ENCODE data around the gene MAP3K15. TPM values are rescaled to one million over a fixed set of nuclear protein-coding genes. Genes with fewer than 3 reads are reported as not detected.

MAP3K15 gene
- total RNA-seq, 1 donor, result under 0.01 TPM

GRCh38 chrX:19556202-19556601, 40.9 kb upstream of the MAP3K15 start:
- H3K4me3 ChIP-seq (ENCODE audit: low read depth, low read length), result no peak overlapping the region
- DNase-seq (ENCODE audit: low read depth), result no peak
- no peak for TF ChIP-seq CTCF (IDR thresholded peaks at IDR 0.05; ENCODE audit: insufficient read depth, low read depth, low read length)

GRCh38 chrX:19555683-19556082, 40.4 kb upstream of the MAP3K15 start:
- no peak for DNase-seq (ENCODE audit: low read depth)
- no peak for TF ChIP-seq CTCF (IDR thresholded peaks at IDR 0.05; ENCODE audit: insufficient read depth, low read depth, low read length)
- H3K4me3 ChIP-seq (ENCODE audit: low read depth, low read length), result no peak overlapping the region

GRCh38 chrX:19555236-19555635, 39.9 kb upstream of the MAP3K15 start:
- H3K4me3 ChIP-seq (ENCODE audit: low read depth, low read length), result no peak overlapping the region
- TF ChIP-seq CTCF (IDR thresholded peaks at IDR 0.05; ENCODE audit: insufficient read depth, low read depth, low read length), result no peak

GRCh38 chrX:19554786-19555185, 39.5 kb upstream of the MAP3K15 start:
- no peak for TF ChIP-seq CTCF (IDR thresholded peaks at IDR 0.05; ENCODE audit: insufficient read depth, low read depth, low read length)
- DNase-seq (ENCODE audit: low read depth), result peak; percentile 7
- H3K4me3 ChIP-seq (ENCODE audit: low read depth, low read length), result no peak overlapping the region

More at GRCh38 chrX:19555236-19555635, 39.9 kb upstream of the MAP3K15 start:
- DNase-seq (ENCODE audit: low read depth), result no peak

GRCh38 chrX:19552793-19553192, 37.5 kb upstream of the MAP3K15 start:
- DNase-seq (ENCODE audit: low read depth), result no peak
- H3K4me3 ChIP-seq (ENCODE audit: low read depth, low read length), result no peak overlapping the region
- no peak for TF ChIP-seq CTCF (IDR thresholded peaks at IDR 0.05; ENCODE audit: insufficient read depth, low read depth, low read length)

GRCh38 chrX:19549838-19550237, 34.5 kb upstream of the MAP3K15 start:
- H3K4me3 ChIP-seq (ENCODE audit: low read depth, low read length), result no peak overlapping the region
- no peak for DNase-seq (ENCODE audit: low read depth)
- TF ChIP-seq CTCF (IDR thresholded peaks at IDR 0.05; ENCODE audit: insufficient read depth, low read depth, low read length), result no peak

- TF ChIP-seq CTCF (IDR thresholded peaks at IDR 0.05; ENCODE audit: insufficient read depth, low read depth, low read length), result no peak
- H3K4me3 ChIP-seq (ENCODE audit: low read depth, low read length), result no peak overlapping the region
- DNase-seq (ENCODE audit: low read depth), result no peak
Measured at GRCh38 chrX:19548934-19549333, 33.6 kb upstream of the MAP3K15 start.

Measured in fibroblast of villous mesenchyme (primary cell).